DOHH2 (cell line): Measurements from ENCODE around the gene SLC37A3.

Experiments
- EZH2phosphoT487 ChIP-seq: fragments of 200-600 bp; sonication (generic); IDR thresholded peaks from 2 replicates; pipeline ENCODE4 v1.6.1; 2017; ENCODE audit warnings: borderline replicate concordance, mild to moderate bottlenecking, antibody characterized with exemption, low read length, moderate library complexity, mixed read lengths
- TF ChIP-seq, protein P1 (sequence below): fragments of 200-600 bp; sonication (generic); IDR thresholded peaks from one replicate; pipeline ENCODE4 v1.5.1; 2014; ENCODE audit warnings: antibody characterized with exemption, mild to moderate bottlenecking, low read depth, low read length; ENCODE audit not compliant: poor library complexity, severe bottlenecking

DNA sequence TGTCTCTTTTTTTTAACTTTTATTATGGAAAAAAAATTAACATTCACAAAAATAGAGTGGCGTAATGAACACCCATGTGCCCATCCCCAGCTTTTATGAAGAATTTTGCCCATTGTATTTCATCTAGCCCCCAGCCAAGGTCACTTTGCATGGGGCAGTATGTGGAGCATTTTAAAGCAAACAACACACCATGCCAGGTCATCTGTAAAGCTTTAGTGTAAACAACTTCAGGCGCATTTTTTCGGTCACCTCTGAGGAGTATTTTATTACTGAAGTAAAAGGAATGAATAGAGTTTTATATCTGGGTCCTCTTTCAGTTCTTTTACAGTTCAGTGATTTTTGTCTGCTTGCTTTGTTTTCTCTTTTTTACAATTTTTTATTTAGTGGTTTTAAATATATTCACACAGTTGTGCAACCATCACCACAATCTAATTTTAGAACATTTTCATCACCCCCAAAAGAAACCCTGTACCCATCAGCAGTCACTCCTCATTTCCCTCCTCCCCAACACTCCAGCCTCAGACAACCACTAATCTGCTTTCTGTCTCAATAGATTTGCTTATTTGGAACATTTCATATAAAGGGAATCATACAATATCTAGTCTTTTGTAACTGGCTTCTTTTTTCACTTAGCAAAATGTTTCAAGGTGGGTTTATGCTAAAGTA is 87.9 kb downstream of the SLC37A3 start:
- TF ChIP-seq, protein P1, sequence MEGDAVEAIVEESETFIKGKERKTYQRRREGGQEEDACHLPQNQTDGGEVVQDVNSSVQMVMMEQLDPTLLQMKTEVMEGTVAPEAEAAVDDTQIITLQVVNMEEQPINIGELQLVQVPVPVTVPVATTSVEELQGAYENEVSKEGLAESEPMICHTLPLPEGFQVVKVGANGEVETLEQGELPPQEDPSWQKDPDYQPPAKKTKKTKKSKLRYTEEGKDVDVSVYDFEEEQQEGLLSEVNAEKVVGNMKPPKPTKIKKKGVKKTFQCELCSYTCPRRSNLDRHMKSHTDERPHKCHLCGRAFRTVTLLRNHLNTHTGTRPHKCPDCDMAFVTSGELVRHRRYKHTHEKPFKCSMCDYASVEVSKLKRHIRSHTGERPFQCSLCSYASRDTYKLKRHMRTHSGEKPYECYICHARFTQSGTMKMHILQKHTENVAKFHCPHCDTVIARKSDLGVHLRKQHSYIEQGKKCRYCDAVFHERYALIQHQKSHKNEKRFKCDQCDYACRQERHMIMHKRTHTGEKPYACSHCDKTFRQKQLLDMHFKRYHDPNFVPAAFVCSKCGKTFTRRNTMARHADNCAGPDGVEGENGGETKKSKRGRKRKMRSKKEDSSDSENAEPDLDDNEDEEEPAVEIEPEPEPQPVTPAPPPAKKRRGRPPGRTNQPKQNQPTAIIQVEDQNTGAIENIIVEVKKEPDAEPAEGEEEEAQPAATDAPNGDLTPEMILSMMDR, result no peak
- TF ChIP-seq EZH2phosphoT487, result no peak
